Left lung (tissue), 10 donors: ENCODE measurements around the gene FEM1B. TPM values are rescaled to one million over a fixed set of nuclear protein-coding genes. Genes with fewer than 3 reads are reported as not detected.

ENCODE experiments used
- ATAC-seq: fragments of 200-7000 bp; cut with Tn5 transposase; one replicate; pipeline ENCODE4 v1.9.1; 2020; ENCODE audit warnings: moderate library complexity
- DNase-seq, 4 donors: peaks; one replicate each; pipeline ENCODE4 v3.0.0-alpha.2; 2013 to 2020
- H3K27ac ChIP-seq, 2 donors: fragments of 200-600 bp; sonication (generic) in 1 of 2; one replicate each; pipeline versions ENCODE4 v1.5.0 to v1.8.0; 2020 to 2021
- H3K27me3 ChIP-seq, 2 donors: fragments of 200-600 bp; sonication (generic) in 1 of 2; one replicate each; pipeline versions ENCODE4 v1.5.0 to v1.8.0; 2020 to 2021
- H3K36me3 ChIP-seq, 2 donors: fragments of 200-600 bp; sonication (generic) in 1 of 2; one replicate each; pipeline versions ENCODE4 v1.5.0 to v1.8.0; 2020 to 2021
- H3K4me1 ChIP-seq, 2 donors: fragments of 200-600 bp; one replicate each; pipeline ENCODE4 v1.8.0; 2021
- H3K4me3 ChIP-seq, 2 donors: fragments of 200-600 bp; sonication (generic) in 1 of 2; one replicate each; pipeline versions ENCODE4 v1.5.0 to v1.8.0; 2020 to 2021; ENCODE audit warnings: mild to moderate bottlenecking in 1 of 2
- H3K9me3 ChIP-seq, 2 donors: fragments of 200-600 bp; sonication (generic) in 1 of 2; one replicate each; pipeline versions ENCODE4 v1.5.0 to v1.8.0; 2020 to 2021
- CTCF ChIP-seq, 2 donors: fragments of 200-600 bp; sonication (generic) in 1 of 2; IDR thresholded peaks; one replicate each; pipeline versions ENCODE4 v1.5.0 to v1.8.0; 2021; ENCODE audit warnings: antibody characterized with exemption in 2 of 2
- intact Hi-C, 2 donors: fragments of 100-400 bp; cut with DNase I; formaldehyde crosslinking; loops; one replicate each; pipeline versions ENCODE4 v1.11.2 to v1.14.2; 2022
- polyA plus RNA-seq, 6 donors: library from polyadenylated mRNA; unstranded; fragments of 120-200 nt; gene quantifications; one replicate each; pipeline ENCODE4 v1.2.1, GENCODE V29; 2013; ENCODE audit not compliant: insufficient read length in 6 of 6
- total RNA-seq, 2 donors: library from RNA; stranded (reverse); fragmentation: NEBNext Ultra II Directional; extraction: Animal tissue kit (Norgen Biotek cat#: 25700); gene quantifications; one replicate each; pipeline ENCODE4 v1.2.1, GENCODE V29; 2021
- donor health status: DM: no; HTN: yes; CAD: no.
- donor health status: DM: no; HTN: no; CAD: no.

The FEM1B gene
- total and polyA plus RNA-seq, 8 donors = 44.1 to 57.2 (median 50.4) TPM

DNA sequence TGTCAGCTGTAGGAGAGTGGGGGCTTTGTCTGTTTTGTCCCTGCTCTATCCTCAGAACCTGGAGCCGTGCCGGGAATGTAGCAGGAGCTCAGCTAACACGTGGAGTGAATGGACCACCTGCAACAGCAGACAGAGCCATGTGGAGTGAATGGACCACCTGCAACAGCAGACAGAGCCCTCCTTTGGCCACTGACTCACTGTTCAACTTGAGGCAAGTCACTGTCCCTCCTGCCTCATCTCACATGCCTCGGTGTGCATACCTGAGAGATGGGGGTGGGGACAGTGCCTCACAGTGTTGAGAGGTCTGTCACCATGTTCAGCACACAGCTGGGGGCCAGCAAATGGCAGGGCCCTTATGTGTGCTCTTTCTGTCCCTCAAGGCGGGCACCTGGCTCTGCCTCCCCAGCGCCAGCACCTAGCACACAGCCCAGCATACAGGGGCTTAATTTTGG lies 27.9 kb downstream of the FEM1B start:
- no peak for ATAC-seq
- TF ChIP-seq CTCF (IDR thresholded peaks at IDR 0.05) = no peak
- no peaks in the 10 kb centered on the region for H3K9me3 ChIP-seq
- peaks cover 0 to 5% of the 10 kb centered on the region in 2 donors for H3K4me1 ChIP-seq
- intact Hi-C loops = loop anchor here in 1 of 2 donors (10.0 kb wide), 2 partner anchors 51 to 79 kb away; no protein-coding TSS in a partner anchor
- H3K27ac ChIP-seq = no peak overlapping the region
- no peaks in the 10 kb centered on the region for H3K27me3 ChIP-seq
- H3K36me3 ChIP-seq = no peaks in the 10 kb centered on the region
- no peak for DNase-seq
- no peak overlapping the region for H3K4me3 ChIP-seq

DNA sequence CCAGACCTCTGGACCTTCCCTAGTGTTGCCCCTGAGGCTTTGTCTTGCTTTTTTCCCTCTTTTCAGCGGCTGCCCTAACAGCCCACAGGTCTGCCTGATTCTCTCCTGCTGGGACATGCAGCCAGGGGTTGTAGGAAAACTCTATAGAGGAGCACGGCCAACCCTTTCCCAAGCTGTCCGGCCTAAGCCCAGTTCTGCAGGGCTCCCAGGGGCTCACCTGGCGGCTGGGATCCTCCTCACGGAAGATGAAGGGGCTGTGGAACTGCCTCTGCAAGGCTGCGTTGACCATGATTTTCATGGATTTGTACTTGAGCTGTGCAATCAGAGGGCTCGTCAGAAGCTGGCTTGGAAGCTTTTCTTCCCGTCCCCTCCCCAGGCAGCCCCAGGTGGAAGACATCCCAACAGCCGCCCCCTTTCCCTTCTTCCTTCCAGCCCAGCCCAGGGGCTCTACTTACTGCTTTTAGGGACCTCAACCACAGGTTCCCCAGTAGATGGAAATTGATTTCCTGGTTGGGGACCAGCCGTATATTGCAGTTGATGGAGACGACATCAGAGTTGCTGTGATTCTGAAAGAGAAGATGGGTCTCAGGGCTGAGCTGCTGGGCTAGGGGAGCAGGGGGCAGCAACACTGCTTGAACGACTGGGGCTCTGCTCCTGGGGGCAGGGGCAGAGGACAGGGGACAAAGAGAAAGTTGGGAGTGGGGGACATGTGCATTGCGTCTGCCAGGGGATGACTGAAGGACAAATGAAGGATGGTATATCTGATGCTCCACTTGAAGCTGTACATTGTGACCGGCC lies 29.8 kb downstream of the FEM1B start:
- peak in 1 of 4 donors; percentile 37 for DNase-seq
- intact Hi-C loops = loop anchor here in 1 of 2 donors (10.0 kb wide), 2 partner anchors 53 to 77 kb away; no protein-coding TSS in a partner anchor
- Histone ChIP-seq H3K36me3 (no peaks in the 10 kb centered on the region), H3K4me1 (peaks cover 0 to 5% of the 10 kb centered on the region in 2 donors), H3K4me3 (no peak overlapping the region), H3K27ac (no peak overlapping the region), H3K27me3 (no peaks in the 10 kb centered on the region), H3K9me3 (no peaks in the 10 kb centered on the region)
- no peak for ATAC-seq
- no peak for TF ChIP-seq CTCF (IDR thresholded peaks at IDR 0.05)

DNA sequence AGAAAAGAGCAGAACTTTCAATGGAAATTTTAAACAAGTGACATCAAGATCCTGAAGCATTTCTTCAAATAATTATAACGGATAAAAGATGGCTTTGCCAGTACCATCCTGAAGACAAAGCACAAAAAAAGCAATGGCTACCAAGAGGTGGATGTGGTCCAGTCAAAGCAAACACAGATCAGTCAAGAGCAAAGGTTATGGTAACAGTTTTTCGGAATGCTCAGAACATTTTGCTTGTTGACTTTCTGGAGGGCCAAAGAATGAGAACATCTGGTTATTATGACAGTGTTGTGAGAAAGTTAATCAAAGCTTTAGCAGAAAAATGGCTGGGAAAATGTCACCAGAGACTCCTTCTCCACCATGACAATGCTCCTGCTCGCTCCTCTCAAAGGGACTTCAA lies 31.5 kb downstream of the FEM1B start:
- no peak for TF ChIP-seq CTCF (IDR thresholded peaks at IDR 0.05)
- no peaks in the 10 kb centered on the region for H3K9me3 ChIP-seq
- intact Hi-C loops = loop anchor here in 1 of 2 donors (10.0 kb wide), 2 partner anchors 54 to 76 kb away; no protein-coding TSS in a partner anchor
- no peaks in the 10 kb centered on the region for H3K36me3 ChIP-seq
- no peak overlapping the region for H3K4me3 ChIP-seq
- no peak overlapping the region for H3K27ac ChIP-seq
- DNase-seq = no peak
- ATAC-seq = no peak
- H3K4me1 ChIP-seq = peaks cover 0 to 5% of the 10 kb centered on the region in 2 donors
- H3K27me3 ChIP-seq = no peaks in the 10 kb centered on the region

DNA sequence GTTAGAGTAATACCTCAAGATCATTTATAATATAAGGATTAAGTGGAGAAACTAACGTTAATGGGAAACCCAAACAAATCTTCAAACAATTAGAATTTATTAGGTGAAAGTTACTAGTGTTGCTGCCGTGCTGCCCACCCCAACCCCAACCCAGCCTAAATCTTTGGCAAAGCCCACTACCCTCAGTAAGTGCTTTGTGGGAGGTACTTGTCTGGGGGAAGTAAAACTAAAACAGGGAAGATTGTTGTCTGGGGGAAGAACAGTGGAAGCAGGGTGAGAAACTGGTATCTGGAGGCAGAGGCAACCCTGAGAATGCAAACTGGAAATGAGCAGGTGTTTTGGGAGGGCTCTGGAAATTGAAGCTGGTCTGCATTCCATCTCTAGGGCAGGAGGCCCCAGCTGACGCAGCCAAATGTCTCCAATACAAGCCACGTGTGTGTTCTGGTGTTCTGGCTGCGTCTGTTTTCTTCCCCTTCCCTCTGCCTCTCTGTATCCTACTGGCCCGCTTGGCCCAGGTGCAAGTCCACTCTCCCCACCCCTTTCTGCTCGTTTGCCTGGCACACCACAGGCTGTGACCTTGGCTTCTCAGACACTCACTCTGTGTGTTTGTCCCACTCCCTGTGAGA lies 32.7 kb downstream of the FEM1B start:
- ATAC-seq = no peak
- no peaks in the 10 kb centered on the region for H3K27me3 ChIP-seq
- intact Hi-C loops = no loop called here
- peaks cover 0 to 5% of the 10 kb centered on the region in 2 donors for H3K4me1 ChIP-seq
- no peaks in the 10 kb centered on the region for H3K9me3 ChIP-seq
- no peaks in the 10 kb centered on the region for H3K36me3 ChIP-seq
- TF ChIP-seq CTCF (IDR thresholded peaks at IDR 0.05) = no peak
- DNase-seq = no peak
- H3K4me3 ChIP-seq = no peak overlapping the region
- no peak overlapping the region for H3K27ac ChIP-seq

DNA sequence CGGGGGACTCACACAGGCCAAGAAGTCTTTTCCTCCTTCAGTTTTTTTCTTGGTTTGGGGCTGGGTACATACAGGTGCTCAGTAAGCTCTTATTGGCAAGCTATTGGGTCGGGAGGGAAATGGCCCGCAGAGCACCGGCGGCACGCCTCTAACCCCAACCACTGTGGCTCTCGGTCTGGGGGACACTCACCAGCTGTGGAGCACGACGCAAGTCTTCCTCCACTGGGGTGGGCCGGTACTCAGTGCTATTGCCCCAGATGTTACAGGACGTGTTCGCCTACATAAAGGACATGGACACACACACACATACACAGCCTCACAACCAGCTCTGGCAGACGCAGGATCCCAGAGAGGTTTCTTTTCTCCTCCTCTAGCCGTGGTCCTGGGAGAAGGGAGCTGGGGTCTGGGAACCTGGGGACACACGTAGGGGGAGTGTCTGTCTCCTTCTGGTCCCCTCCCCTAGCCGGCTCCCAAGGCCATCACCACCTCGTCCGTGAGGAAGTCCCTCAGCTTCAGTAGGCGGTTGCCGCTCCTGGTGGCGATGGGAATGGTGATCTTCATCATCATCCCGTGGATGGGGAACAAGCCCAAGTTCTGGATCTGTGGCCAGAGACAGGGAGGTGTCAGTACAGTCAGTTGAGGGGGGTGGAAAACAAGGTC lies 33.4 kb downstream of the FEM1B start:
- Histone ChIP-seq H3K4me1 (peaks cover 0 to 5% of the 10 kb centered on the region in 2 donors), H3K4me3 (no peak overlapping the region), H3K27me3 (no peaks in the 10 kb centered on the region), H3K36me3 (no peaks in the 10 kb centered on the region), H3K27ac (no peak overlapping the region), H3K9me3 (no peaks in the 10 kb centered on the region)
- intact Hi-C loops = no loop called here
- DNase-seq (peak in 1 of 4 donors; percentile 46), ATAC-seq (no peak)
- no peak for TF ChIP-seq CTCF (IDR thresholded peaks at IDR 0.05)
